MM.1S (cell line): ENCODE measurements around the gene CCR3.

Experiments
- DNase-seq: peaks from one replicate; pipeline ENCODE4 v3.0.0-alpha.2; 2015
- H2AFZ ChIP-seq: fragments of 300-600 bp; sonication (generic); 2 replicates; pipeline ENCODE4 v1.6.0; 2016; ENCODE audit warnings: antibody characterized with exemption, low read length
- H3F3A ChIP-seq: fragments of 300-600 bp; sonication (generic); 2 replicates; pipeline ENCODE4 v1.6.1; 2016; ENCODE audit warnings: mild to moderate bottlenecking, antibody characterized with exemption, low read length, moderate library complexity, mixed read lengths; ENCODE audit not compliant: insufficient read depth
- H3K27ac ChIP-seq: fragments of 300-600 bp; sonication (generic); 2 replicates; pipeline ENCODE4 v1.5.1; 2016; ENCODE audit warnings: mild to moderate bottlenecking, low read length
- H3K27me3 ChIP-seq: fragments of 300-600 bp; sonication (generic); replicated peaks from 2 replicates; pipeline ENCODE4 v1.6.0; 2016; ENCODE audit warnings: low read length; ENCODE audit not compliant: insufficient read depth
- H3K36me3 ChIP-seq: fragments of 300-600 bp; sonication (generic); replicated peaks from 2 replicates; pipeline ENCODE4 v1.6.1; 2016; ENCODE audit warnings: mild to moderate bottlenecking, low read length, mixed read lengths; ENCODE audit not compliant: insufficient read depth
- H3K4me1 ChIP-seq: fragments of 300-600 bp; sonication (generic); 2 replicates; pipeline ENCODE4 v1.6.1; 2016; ENCODE audit warnings: low read length, mixed read lengths
- H3K4me2 ChIP-seq: fragments of 300-600 bp; sonication (generic); 2 replicates; pipeline ENCODE4 v1.6.0; 2016; ENCODE audit warnings: low read depth, low read length
- H3K4me3 ChIP-seq: fragments of 300-600 bp; sonication (generic); 2 replicates; pipeline ENCODE4 v1.5.1; 2016; ENCODE audit warnings: low read length, mixed read lengths
- H3K79me2 ChIP-seq: fragments of 300-600 bp; sonication (generic); 2 replicates; pipeline ENCODE4 v1.6.1; 2016; ENCODE audit warnings: mixed run types, low read length, mixed read lengths
- H3K9ac ChIP-seq: fragments of 300-600 bp; sonication (generic); 2 replicates; pipeline ENCODE4 v1.6.1; 2016; ENCODE audit warnings: low read length, mixed read lengths
- H3K9me2 ChIP-seq: fragments of 300-600 bp; sonication (generic); replicated peaks from 2 replicates; pipeline ENCODE4 v1.6.1; 2016; ENCODE audit warnings: mild to moderate bottlenecking, low read length, mixed read lengths; ENCODE audit not compliant: insufficient read depth
- H3K9me3 ChIP-seq: fragments of 300-600 bp; sonication (generic); replicated peaks from 2 replicates; pipeline ENCODE4 v1.6.1; 2016; ENCODE audit warnings: mild to moderate bottlenecking, low read length, mixed read lengths; ENCODE audit not compliant: insufficient read depth
- H4K20me1 ChIP-seq: fragments of 300-600 bp; sonication (generic); 2 replicates; pipeline ENCODE4 v1.6.1; 2016; ENCODE audit warnings: mild to moderate bottlenecking, low read length, moderate library complexity, mixed read lengths; ENCODE audit not compliant: insufficient read depth
- EZH2 ChIP-seq: fragments of 300-600 bp; sonication (generic); optimal IDR thresholded peaks from 2 replicates; pipeline ENCODE3; 2017; ENCODE audit warnings: low read depth, mild to moderate bottlenecking, antibody characterized with exemption, low read length, mixed read lengths
- EZH2phosphoT487 ChIP-seq: fragments of 300-600 bp; sonication (generic); IDR thresholded peaks from 2 replicates; pipeline ENCODE4 v1.6.1; 2018; ENCODE audit warnings: antibody characterized with exemption, low read length
- TF ChIP-seq, protein P1 (sequence below): fragments of 300-600 bp; sonication (generic); IDR thresholded peaks from 2 replicates; pipeline ENCODE4 v1.5.1; 2016; ENCODE audit warnings: antibody characterized with exemption, low read length, mixed read lengths

CCR3 gene

DNA sequence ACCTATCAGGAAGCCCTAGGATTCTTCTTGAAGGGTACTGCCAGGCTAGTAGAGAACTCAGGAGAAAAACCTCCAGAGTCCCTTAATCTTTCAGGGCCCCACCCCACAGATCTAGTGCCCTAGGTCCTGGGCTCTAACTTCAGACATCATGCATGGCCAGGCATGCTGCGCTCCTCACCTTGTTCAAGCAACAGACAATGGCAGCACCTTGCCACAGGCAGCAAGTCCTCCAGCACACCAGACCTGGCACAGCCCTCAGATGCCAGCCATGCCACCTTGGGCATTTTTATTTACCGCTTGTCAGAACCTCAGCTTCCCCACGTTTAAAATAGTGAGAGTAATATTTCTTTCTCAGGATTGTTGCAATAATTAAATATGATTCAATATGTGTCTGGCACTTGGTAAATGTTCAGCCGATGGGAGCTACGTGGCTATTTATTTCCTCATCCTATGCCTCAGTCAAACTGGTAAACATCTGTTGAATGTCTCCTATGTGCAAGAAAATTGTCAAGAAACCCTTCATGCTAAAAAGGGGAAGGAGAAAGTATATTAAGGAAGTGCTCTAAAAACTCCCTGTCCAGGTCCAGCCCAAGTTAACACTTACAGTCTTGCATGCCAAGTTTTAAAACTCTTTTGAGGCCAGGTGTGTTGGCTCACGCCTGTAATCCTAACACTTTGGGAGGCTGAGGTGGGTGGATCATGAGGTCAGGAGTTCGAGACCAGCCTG is 19.7 kb upstream of the CCR3 start:
- TF ChIP-seq EZH2 = no peak
- TF ChIP-seq, protein P1, sequence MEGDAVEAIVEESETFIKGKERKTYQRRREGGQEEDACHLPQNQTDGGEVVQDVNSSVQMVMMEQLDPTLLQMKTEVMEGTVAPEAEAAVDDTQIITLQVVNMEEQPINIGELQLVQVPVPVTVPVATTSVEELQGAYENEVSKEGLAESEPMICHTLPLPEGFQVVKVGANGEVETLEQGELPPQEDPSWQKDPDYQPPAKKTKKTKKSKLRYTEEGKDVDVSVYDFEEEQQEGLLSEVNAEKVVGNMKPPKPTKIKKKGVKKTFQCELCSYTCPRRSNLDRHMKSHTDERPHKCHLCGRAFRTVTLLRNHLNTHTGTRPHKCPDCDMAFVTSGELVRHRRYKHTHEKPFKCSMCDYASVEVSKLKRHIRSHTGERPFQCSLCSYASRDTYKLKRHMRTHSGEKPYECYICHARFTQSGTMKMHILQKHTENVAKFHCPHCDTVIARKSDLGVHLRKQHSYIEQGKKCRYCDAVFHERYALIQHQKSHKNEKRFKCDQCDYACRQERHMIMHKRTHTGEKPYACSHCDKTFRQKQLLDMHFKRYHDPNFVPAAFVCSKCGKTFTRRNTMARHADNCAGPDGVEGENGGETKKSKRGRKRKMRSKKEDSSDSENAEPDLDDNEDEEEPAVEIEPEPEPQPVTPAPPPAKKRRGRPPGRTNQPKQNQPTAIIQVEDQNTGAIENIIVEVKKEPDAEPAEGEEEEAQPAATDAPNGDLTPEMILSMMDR = no peak
- no peak for TF ChIP-seq EZH2phosphoT487
- Histone ChIP-seq H3K9ac (no peak overlapping the region), H3K9me2 (no peaks in the 10 kb centered on the region), H3K27me3 (no peaks in the 10 kb centered on the region), H3K27ac (no peak overlapping the region), H3K36me3 (no peaks in the 10 kb centered on the region), H3K9me3 (no peaks in the 10 kb centered on the region), H3K4me3 (no peak overlapping the region), H4K20me1 (no peaks in the 10 kb centered on the region), H3K4me2 (no peak overlapping the region), H3F3A (no peaks in the 10 kb centered on the region), H3K79me2 (no peaks in the 10 kb centered on the region), H3K4me1 (peaks cover 17% of the 10 kb centered on the region), H2AFZ (no peak overlapping the region)
- no peak for DNase-seq

DNA sequence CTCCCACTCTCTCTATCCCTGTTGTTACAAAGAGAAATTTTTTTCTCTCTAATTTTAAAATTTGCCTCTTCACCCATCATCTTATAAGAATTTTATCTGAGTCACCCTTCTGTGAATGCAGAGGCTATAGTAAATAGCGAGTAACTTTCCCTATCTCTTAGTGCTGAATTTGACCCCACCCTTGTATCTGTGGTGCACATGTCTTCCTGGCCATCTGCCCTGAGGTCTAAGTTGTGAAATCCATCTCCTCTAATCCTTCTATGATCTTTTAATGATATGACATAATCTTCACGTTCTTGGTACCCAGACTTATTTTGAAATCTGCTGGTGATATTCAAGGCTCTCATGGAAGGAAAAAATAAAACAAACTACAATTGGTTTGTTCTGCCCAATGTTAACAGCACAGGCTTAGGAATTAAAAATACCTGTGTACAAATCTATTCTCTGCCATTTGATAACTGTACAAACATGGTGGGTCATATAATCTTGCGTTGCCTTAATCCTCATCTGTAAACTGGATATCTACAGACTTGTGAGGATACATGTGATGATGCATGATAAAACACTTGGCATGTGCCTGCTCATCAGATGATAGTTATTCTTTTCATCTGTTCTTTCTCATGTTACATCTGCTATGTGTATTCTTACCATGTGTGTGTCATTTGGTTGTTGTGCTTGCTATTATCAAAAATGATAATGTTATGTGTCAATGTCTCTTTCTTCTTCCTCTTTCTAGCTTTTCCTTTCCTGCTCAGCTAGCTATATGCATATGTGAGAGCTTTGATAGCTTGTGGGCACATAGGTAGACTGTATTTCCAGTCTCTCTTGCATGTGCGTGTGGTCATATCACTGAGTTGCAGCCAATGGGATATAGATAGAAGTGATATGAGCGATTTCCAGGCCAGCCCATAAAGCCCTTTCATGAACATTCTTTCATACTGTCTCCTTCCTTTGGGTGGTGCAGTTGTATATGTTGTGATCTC is 13.7 kb upstream of the CCR3 start:
- Histone ChIP-seq H3K36me3 (no peaks in the 10 kb centered on the region), H3K4me1 (0 out of 2 replicates have a peak, but pooled peaks cover 8% of the 10 kb centered on the region), H3F3A (no peaks in the 10 kb centered on the region), H3K9ac (no peak overlapping the region), H3K9me3 (no peaks in the 10 kb centered on the region), H3K9me2 (no peaks in the 10 kb centered on the region), H3K4me2 (no peak overlapping the region), H4K20me1 (no peaks in the 10 kb centered on the region), H3K27me3 (no peaks in the 10 kb centered on the region), H3K79me2 (no peaks in the 10 kb centered on the region), H3K4me3 (no peak overlapping the region), H2AFZ (no peak overlapping the region), H3K27ac (no peak overlapping the region)
- TF ChIP-seq EZH2 (no peak), EZH2phosphoT487 (no peak)
- TF ChIP-seq, protein P1 = no peak
- no peak for DNase-seq

DNA sequence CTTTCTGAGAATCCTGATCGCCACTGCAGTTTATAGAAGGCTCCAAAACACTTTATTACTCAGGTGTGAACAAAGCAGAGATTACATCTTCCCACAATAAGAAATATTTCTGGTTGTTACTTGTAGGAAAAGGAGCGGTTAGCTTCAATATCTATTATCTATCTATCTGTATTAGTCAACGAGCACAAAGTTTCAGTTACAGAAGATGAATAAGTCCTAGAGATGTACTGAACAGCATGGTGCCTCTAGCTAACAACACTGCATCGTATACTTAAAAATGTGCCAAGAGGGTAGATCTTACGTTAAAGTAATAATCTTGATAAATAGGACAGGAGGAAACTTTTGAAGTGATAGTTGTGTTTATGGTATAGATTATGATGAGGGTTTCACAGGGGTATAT is 10.9 kb upstream of the CCR3 start:
- Histone ChIP-seq H3K4me2 (no peak overlapping the region), H3K27ac (no peak overlapping the region), H3K9me3 (no peaks in the 10 kb centered on the region), H3K4me3 (no peak overlapping the region), H4K20me1 (no peaks in the 10 kb centered on the region), H3K79me2 (no peaks in the 10 kb centered on the region), H3F3A (no peaks in the 10 kb centered on the region), H2AFZ (no peak overlapping the region), H3K4me1 (0 out of 2 replicates have a peak, but pooled peaks cover 8% of the 10 kb centered on the region), H3K27me3 (no peaks in the 10 kb centered on the region), H3K9ac (no peak overlapping the region), H3K36me3 (no peaks in the 10 kb centered on the region), H3K9me2 (no peaks in the 10 kb centered on the region)
- TF ChIP-seq, protein P1 = no peak
- TF ChIP-seq EZH2 (no peak), EZH2phosphoT487 (no peak)
- no peak for DNase-seq
